Peyer's patch (tissue), 4 donors: ENCODE data around the gene PIK3R3.

ENCODE experiments used
- CTCF ChIP-seq, 6 experiments: fragments of 450-650 bp in 4 of 6; fragments of 200-600 bp in 2 of 6; sonication (generic) in 1 of 6; IDR thresholded peaks; one replicate each; pipeline ENCODE4 v1.5.1; 2017 to 2019; ENCODE audit warnings: antibody characterized with exemption in 6 of 6, mild to moderate bottlenecking in 3 of 6, moderate library complexity in 1 of 6
- POLR2A ChIP-seq, 2 donors: fragments of 450-650 bp; IDR thresholded peaks; one replicate each; pipeline ENCODE4 v1.5.1; 2017; ENCODE audit warnings: antibody characterized with exemption in 2 of 2, mild to moderate bottlenecking in 2 of 2, moderate library complexity in 2 of 2

GRCh38 chr1:46039571-46040052, 92.8 kb downstream of the PIK3R3 start:
- TF ChIP-seq CTCF (IDR thresholded peaks at IDR 0.05) = no peak
- TF ChIP-seq POLR2A (IDR thresholded peaks at IDR 0.05) = no peak
